GM12878 (cell line): ENCODE results near the gene RBKS.
"Not testable (repeated sequence)": the region's sequence is repeated elsewhere in the genome, so short reads cannot be mapped to it uniquely, and the experiment has no call there.

Experiments used
- CHD4 ChIP-seq: fragments of 200-600 bp; sonication (generic); IDR thresholded peaks from 2 replicates; pipeline ENCODE4 v1.6.1; 2016; ENCODE audit warnings: mild to moderate bottlenecking
- EZH2 ChIP-seq: IDR thresholded peaks from 2 replicates; pipeline ENCODE4 v1.6.1; 2012; ENCODE audit warnings: low read depth, mild to moderate bottlenecking, control low read depth, inconsistent platforms, low read length, borderline replicate concordance; ENCODE audit not compliant: control insufficient read depth
- RAD21 ChIP-seq: IDR thresholded peaks from 2 replicates; pipeline ENCODE4 v1.6.1; 2011; ENCODE audit warnings: mild to moderate bottlenecking, low read depth, low read length, moderate library complexity; ENCODE audit not compliant: insufficient read depth
- RCOR1 ChIP-seq: conservative IDR thresholded peaks from 2 replicates; pipeline ENCODE4 v1.6.1; 2012; ENCODE audit warnings: low read depth, low read length, improper control_type of control experiment
- RFX5 ChIP-seq: IDR thresholded peaks from 2 replicates; pipeline ENCODE4 v1.6.1; 2011; ENCODE audit warnings: low read depth, low read length, improper control_type of control experiment
- TCF7 ChIP-seq: IDR thresholded peaks from 2 replicates; pipeline ENCODE4 v1.6.1; 2014; ENCODE audit warnings: antibody characterized with exemption, borderline replicate concordance
- TF ChIP-seq, protein P1 (sequence below): fragments of 450-650 bp; IDR thresholded peaks from 2 replicates; pipeline ENCODE4 v1.6.1; 2017; ENCODE audit warnings: mild to moderate bottlenecking, moderate library complexity

DNA sequence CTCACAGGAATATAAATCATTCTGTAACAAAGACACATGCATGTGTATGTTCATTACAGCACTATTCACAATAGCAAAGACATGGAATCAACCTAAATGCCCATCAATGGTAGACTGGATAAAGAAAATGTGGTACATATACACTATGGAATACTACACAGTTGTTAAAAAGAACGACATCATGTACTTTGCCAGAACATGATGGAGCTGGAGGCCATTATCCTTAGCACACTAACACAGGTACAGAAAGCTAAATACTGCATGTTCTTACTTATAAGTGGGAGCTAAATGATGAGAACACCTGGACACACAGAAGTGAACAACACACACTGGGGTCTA is 7.6 kb downstream of the RBKS start:
- TF ChIP-seq CHD4, RCOR1, RFX5, TCF7, EZH2, RAD21: not testable (repeated sequence)
- TF ChIP-seq, protein P1, sequence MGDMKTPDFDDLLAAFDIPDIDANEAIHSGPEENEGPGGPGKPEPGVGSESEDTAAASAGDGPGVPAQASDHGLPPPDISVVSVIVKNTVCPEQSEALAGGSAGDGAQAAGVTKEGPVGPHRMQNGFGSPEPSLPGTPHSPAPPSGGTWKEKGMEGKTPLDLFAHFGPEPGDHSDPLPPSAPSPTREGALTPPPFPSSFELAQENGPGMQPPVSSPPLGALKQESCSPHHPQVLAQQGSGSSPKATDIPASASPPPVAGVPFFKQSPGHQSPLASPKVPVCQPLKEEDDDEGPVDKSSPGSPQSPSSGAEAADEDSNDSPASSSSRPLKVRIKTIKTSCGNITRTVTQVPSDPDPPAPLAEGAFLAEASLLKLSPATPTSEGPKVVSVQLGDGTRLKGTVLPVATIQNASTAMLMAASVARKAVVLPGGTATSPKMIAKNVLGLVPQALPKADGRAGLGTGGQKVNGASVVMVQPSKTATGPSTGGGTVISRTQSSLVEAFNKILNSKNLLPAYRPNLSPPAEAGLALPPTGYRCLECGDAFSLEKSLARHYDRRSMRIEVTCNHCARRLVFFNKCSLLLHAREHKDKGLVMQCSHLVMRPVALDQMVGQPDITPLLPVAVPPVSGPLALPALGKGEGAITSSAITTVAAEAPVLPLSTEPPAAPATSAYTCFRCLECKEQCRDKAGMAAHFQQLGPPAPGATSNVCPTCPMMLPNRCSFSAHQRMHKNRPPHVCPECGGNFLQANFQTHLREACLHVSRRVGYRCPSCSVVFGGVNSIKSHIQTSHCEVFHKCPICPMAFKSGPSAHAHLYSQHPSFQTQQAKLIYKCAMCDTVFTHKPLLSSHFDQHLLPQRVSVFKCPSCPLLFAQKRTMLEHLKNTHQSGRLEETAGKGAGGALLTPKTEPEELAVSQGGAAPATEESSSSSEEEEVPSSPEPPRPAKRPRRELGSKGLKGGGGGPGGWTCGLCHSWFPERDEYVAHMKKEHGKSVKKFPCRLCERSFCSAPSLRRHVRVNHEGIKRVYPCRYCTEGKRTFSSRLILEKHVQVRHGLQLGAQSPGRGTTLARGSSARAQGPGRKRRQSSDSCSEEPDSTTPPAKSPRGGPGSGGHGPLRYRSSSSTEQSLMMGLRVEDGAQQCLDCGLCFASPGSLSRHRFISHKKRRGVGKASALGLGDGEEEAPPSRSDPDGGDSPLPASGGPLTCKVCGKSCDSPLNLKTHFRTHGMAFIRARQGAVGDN, result not testable (repeated sequence)
